SK-N-MC (cell line): ENCODE data around the gene KCNH6.

Source experiments
- EZH2 ChIP-seq: fragments of 200-600 bp; sonication (generic); IDR thresholded peaks from one replicate; pipeline ENCODE4 v1.6.1; 2017; ENCODE audit warnings: antibody characterized with exemption
- FOXP2 ChIP-seq: optimal IDR thresholded peaks from 2 replicates; pipeline ENCODE3; 2011; ENCODE audit warnings: mild to moderate bottlenecking, moderate library complexity; ENCODE audit not compliant: insufficient read depth; ENCODE audit errors: extremely low read length, control extremely low read depth
- POLR2AphosphoS5 ChIP-seq: IDR thresholded peaks from 2 replicates; pipeline ENCODE4 v1.6.1; 2012; ENCODE audit warnings: mild to moderate bottlenecking, low read depth, low read length, borderline replicate concordance

DNA sequence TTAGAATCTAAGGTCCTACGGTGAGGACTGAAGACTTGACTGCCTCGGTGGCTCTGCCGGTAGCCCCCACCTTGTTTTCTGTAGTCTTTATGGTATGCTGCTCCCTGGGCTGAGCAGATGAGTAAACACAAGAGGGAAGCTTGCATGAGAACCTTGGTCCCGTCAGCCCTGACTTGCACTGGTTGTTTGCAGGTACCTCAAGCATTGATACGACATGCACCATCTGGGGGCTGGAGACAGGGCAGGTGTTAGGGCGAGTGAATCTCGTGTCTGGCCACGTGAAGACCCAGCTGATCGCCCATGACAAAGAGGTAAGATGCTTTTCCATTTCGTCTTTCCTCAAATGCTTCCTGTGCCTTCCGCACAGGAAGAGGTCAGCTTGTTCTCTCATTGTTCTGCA is 56.5 kb downstream of the KCNH6 start:
- TF ChIP-seq EZH2 (no peak), FOXP2 (no peak), POLR2AphosphoS5 (no peak)
